ENCODE results near the gene ARID2.

Gene ARID2

DNA sequence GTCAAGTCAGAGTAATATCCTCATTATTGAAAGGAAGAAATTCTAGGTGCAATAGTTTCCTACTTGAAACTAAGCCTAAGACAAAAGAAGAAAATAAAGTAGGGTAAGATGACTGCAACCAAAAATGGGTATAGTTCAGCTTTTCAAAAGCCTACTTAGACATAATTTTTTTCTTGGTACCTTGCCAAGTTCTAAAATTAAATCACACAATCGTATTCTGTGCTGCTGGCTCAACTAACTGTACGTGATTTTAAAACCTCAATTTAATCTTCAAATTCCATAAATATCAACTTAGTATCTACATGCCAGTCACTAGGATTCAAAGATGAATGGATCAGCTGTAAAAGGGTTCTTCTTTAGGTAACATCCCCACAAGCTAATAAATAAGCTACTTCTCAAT, 204.0 kb downstream of the ARID2 start:
- no peak for DNase-seq (ENCODE audit: low read depth)
- in situ Hi-C loops (cut with HindIII; ENCODE audit: low sequenced_read_pairs) = no loop called here
- TF ChIP-seq, protein P1, sequence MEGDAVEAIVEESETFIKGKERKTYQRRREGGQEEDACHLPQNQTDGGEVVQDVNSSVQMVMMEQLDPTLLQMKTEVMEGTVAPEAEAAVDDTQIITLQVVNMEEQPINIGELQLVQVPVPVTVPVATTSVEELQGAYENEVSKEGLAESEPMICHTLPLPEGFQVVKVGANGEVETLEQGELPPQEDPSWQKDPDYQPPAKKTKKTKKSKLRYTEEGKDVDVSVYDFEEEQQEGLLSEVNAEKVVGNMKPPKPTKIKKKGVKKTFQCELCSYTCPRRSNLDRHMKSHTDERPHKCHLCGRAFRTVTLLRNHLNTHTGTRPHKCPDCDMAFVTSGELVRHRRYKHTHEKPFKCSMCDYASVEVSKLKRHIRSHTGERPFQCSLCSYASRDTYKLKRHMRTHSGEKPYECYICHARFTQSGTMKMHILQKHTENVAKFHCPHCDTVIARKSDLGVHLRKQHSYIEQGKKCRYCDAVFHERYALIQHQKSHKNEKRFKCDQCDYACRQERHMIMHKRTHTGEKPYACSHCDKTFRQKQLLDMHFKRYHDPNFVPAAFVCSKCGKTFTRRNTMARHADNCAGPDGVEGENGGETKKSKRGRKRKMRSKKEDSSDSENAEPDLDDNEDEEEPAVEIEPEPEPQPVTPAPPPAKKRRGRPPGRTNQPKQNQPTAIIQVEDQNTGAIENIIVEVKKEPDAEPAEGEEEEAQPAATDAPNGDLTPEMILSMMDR (IDR thresholded peaks at IDR 0.05; ENCODE audit: low read depth, low read length, missing control alignments) = no peak
- no peak overlapping the region for H3K4me3 ChIP-seq (ENCODE audit: low read depth, low read length)

DNA sequence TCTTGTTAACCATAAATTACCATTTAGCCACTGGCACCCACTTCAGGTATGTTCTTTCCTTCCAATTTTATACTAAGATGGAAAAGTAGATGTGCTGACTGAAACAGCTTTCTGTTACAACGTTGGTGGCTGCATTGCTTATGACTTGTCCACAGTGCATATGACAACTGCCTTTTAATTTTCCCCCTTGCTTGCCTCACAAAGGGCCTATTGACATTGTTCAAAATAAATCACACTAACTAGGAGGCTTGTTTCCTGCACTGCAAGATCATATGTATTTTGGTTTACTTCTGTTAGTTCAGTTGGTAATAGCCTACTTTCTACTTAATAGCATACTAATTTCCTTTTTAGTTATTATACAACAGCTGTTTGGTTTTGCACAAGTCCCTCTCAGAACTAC, 205.4 kb downstream of the ARID2 start:
- TF ChIP-seq, protein P1 (IDR thresholded peaks at IDR 0.05; ENCODE audit: low read depth, low read length, missing control alignments) = no peak
- H3K4me3 ChIP-seq (ENCODE audit: low read depth, low read length) = no peak overlapping the region
- in situ Hi-C loops (cut with HindIII; ENCODE audit: low sequenced_read_pairs) = no loop called here
- DNase-seq (ENCODE audit: low read depth) = no peak

DNA sequence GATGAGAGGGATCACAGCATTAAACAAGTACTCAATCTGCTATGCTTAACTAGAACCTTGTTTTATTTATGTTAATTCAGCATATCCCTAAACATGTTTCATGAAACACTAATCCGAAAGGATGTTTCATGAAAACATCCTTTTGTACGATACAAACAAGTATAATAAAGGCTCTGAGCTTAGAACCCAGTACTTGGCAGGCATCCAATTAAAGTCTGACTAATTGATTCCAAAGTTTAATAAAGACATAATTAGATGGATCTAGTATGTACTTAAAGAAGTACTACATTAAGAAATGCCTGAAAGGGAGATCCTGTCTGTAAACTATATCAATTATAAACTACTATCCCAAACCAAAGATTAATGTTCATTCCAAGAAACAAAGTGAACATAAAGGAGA, 209.1 kb downstream of the ARID2 start:
- no peak overlapping the region for H3K4me3 ChIP-seq (ENCODE audit: low read depth, low read length)
- TF ChIP-seq, protein P1 (IDR thresholded peaks at IDR 0.05; ENCODE audit: low read depth, low read length, missing control alignments) = no peak
- in situ Hi-C loops (cut with HindIII; ENCODE audit: low sequenced_read_pairs) = no loop called here
- DNase-seq (ENCODE audit: low read depth) = no peak

DNA sequence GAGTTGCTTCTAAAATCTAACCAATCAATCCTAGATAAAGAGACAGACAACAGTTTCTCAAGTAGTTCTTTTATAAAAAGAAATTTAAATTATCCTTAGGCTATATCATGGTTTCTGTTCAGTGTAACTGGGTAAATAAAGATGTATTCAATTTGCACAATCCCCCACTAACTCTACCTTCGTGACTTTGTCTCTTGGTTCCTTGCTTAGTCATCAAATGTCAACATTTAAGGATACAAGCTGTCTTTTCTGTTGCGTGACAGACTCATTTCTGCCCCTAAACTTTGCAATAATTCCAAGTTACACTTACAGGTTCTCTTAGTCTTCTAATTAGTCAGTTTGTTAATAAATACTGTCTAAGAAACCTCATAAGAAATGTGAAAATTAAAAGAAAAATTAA, 210.3 kb downstream of the ARID2 start:
- DNase-seq (ENCODE audit: low read depth) = no peak
- no peak overlapping the region for H3K4me3 ChIP-seq (ENCODE audit: low read depth, low read length)
- TF ChIP-seq, protein P1 (IDR thresholded peaks at IDR 0.05; ENCODE audit: low read depth, low read length, missing control alignments) = no peak
- in situ Hi-C loops (cut with HindIII; ENCODE audit: low sequenced_read_pairs) = no loop called here

DNA sequence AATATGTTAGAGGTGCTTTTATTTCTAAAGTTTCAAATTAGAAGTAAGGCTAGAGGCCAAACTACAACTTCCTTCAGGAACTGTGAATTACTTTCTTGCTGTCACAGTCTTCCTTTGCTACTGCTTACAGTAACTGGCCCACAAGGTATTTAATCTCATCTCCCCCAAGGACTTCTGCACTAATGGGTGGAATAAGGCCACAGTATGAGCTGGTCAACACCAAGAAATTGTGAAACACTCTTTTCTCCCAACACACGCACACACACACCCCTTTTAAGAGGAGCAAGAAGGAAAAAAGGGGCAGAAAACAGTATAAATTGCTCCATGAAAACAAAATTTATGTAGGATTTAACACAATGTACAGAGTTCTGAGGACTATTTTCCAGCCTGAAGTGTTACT, 215.3 kb downstream of the ARID2 start:
- in situ Hi-C loops (cut with HindIII; ENCODE audit: low sequenced_read_pairs) = no loop called here
- DNase-seq (ENCODE audit: low read depth) = no peak
- TF ChIP-seq, protein P1 (IDR thresholded peaks at IDR 0.05; ENCODE audit: low read depth, low read length, missing control alignments) = no peak
- H3K4me3 ChIP-seq (ENCODE audit: low read depth, low read length) = no peak overlapping the region

DNA sequence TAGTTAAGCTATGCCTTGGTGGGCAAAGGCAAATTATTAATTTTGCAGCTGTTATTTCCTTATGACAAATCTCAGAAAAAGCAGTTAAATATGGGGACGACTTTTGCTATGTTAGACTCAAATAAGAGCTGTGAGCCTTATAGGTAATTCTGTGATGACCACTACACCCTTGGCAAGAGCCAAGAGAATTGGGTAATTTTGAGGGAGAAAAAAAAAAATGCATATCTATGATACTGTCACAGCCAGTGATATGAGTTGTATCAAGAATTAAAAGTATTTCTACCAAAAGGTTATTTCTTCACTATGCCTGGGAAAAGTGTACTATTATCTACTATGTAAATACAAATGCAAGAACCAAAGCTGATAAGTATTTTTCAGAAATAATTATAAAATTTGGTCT, 216.9 kb downstream of the ARID2 start:
- TF ChIP-seq, protein P1 (IDR thresholded peaks at IDR 0.05; ENCODE audit: low read depth, low read length, missing control alignments) = no peak
- in situ Hi-C loops (cut with HindIII; ENCODE audit: low sequenced_read_pairs) = no loop called here
- H3K4me3 ChIP-seq (ENCODE audit: low read depth, low read length) = no peak overlapping the region
- DNase-seq (ENCODE audit: low read depth) = no peak

DNA sequence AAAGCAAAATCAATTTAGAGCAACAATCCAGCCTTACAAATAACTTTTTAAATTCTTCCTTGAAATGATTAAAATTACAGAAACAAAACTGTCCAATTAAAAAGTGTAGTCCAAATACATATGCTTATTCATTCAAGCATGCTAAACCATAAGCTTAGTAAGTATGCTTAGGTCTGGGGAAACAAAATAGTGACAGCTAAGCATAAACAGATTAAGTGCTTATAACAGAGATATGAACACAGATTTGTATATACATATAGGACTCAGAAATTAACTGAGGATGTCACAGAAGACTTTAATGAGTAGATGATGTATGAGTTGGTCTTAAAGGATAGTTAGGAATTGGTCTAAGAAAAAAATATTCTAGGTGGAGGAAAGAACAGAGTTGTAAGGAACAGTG, 219.0 kb downstream of the ARID2 start:
- no peak overlapping the region for H3K4me3 ChIP-seq (ENCODE audit: low read depth, low read length)
- DNase-seq (ENCODE audit: low read depth) = no peak
- TF ChIP-seq, protein P1 (IDR thresholded peaks at IDR 0.05; ENCODE audit: low read depth, low read length, missing control alignments) = no peak
- in situ Hi-C loops (cut with HindIII; ENCODE audit: low sequenced_read_pairs) = no loop called here

Measured in astrocyte of the cerebellum (primary cell).